IMR-90 (cell line): ENCODE measurements around the gene RELN. TPM values are rescaled to one million over a fixed set of nuclear protein-coding genes. Genes with fewer than 3 reads are reported as not detected.

Experiments
- ATAC-seq: fragments of 200-7000 bp; cut with Tn5 transposase; 2 replicates; pipeline ENCODE4 v1.9.1; 2020; ENCODE audit warnings: low read depth, mild to moderate bottlenecking, moderate library complexity
- BruUV-seq: library from RNA; stranded (reverse); fragments of 400-500 nt; replicated peaks from 2 replicates; lab custom pipeline; 2021; lab: Mats Ljungman, UMichigan
- CTCF ChIA-PET: fragments of 300-600 bp; formaldehyde crosslinking; extraction: SDS; loops from one replicate; lab custom pipeline; 2021; ENCODE audit warnings: antibody characterized with exemption; lab: Yijun Ruan, JAX
- POLR2A ChIA-PET: fragments of 300-600 bp; sonication (Branson Sonifier 250); formaldehyde crosslinking; loops from one replicate; lab custom pipeline; 2022; ENCODE audit warnings: antibody characterized with exemption; ENCODE audit not compliant: unreplicated experiment; lab: Charles Lee
- DNase-seq: peaks from one replicate; pipeline ENCODE4 v3.0.0; 2013
- H2AFZ ChIP-seq: replicated peaks from 2 replicates; pipeline ENCODE3; 2013; ENCODE audit warnings: low read length, mild to moderate bottlenecking; ENCODE audit not compliant: poor library complexity
- H2AK5ac ChIP-seq: 2 replicates; pipeline ENCODE4 v1.6.1; 2013; ENCODE audit warnings: low read depth, low read length, inconsistent platforms
- H2AK9ac ChIP-seq: replicated peaks from 2 replicates; pipeline ENCODE3; 2013; ENCODE audit warnings: mild to moderate bottlenecking, low read depth, low read length, moderate library complexity; ENCODE audit not compliant: poor library complexity
- H2BK120ac ChIP-seq: 2 replicates; pipeline ENCODE4 v1.6.1; 2013; ENCODE audit warnings: low read depth, low read length, inconsistent platforms
- H2BK15ac ChIP-seq: 3 replicates; pipeline ENCODE4 v1.6.1; 2013; ENCODE audit warnings: low read depth, low read length, inconsistent platforms
- H2BK20ac ChIP-seq: 2 replicates; pipeline ENCODE4 v1.6.1; 2013; ENCODE audit warnings: low read depth, mild to moderate bottlenecking, inconsistent platforms, low read length, moderate library complexity
- H2BK5ac ChIP-seq: 2 replicates; pipeline ENCODE4 v1.6.1; 2013; ENCODE audit warnings: mild to moderate bottlenecking, low read depth, low read length, inconsistent platforms; ENCODE audit not compliant: poor library complexity, severe bottlenecking
- H3K14ac ChIP-seq: replicated peaks from 2 replicates; pipeline ENCODE4 v1.6.1; 2013; ENCODE audit warnings: low read depth, low read length, inconsistent platforms
- H3K18ac ChIP-seq: 2 replicates; pipeline ENCODE4 v1.6.1; 2013; ENCODE audit warnings: low read depth, low read length, control low read depth
- H3K23ac ChIP-seq: 2 replicates; pipeline ENCODE4 v1.6.1; 2013; ENCODE audit warnings: low read depth, low read length, inconsistent platforms
- H3K27ac ChIP-seq: 2 replicates; pipeline ENCODE4 v1.5.1; 2013; ENCODE audit warnings: mild to moderate bottlenecking, control low read depth, low read length; ENCODE audit not compliant: insufficient read depth
- H3K27me3 ChIP-seq: 2 replicates; pipeline ENCODE4 v1.6.1; 2013; ENCODE audit warnings: low read length; ENCODE audit not compliant: control insufficient read depth, insufficient read depth
- H3K36me3 ChIP-seq: 2 replicates; pipeline ENCODE4 v1.6.1; 2013; ENCODE audit warnings: low read length, mixed read lengths; ENCODE audit not compliant: control insufficient read depth, insufficient read depth
- H3K4ac ChIP-seq: 2 replicates; pipeline ENCODE4 v1.6.1; 2013; ENCODE audit warnings: low read depth, low read length, inconsistent platforms
- H3K4me1 ChIP-seq: 2 replicates; pipeline ENCODE4 v1.6.1; 2013; ENCODE audit warnings: low read length, mixed read lengths; ENCODE audit not compliant: control insufficient read depth, insufficient read depth
- H3K4me2 ChIP-seq: 2 replicates; pipeline ENCODE4 v1.6.1; 2013; ENCODE audit warnings: low read depth, mild to moderate bottlenecking, control low read depth, low read length, moderate library complexity
- H3K4me3 ChIP-seq: 2 replicates; pipeline ENCODE4 v1.5.1; 2013; ENCODE audit warnings: low read depth, mild to moderate bottlenecking, control low read depth, low read length, moderate library complexity; ENCODE audit not compliant: insufficient read depth
- H3K56ac ChIP-seq: 2 replicates; pipeline ENCODE4 v1.6.1; 2013; ENCODE audit warnings: low read length, inconsistent platforms; ENCODE audit not compliant: insufficient read depth; ENCODE audit errors: extremely low read depth
- H3K79me1 ChIP-seq, 2 experiments: 2 replicates each; pipeline ENCODE4 v1.6.1; 2013; ENCODE audit warnings: low read length in 2 of 2, inconsistent platforms in 1 of 2, low read depth in 1 of 2
- H3K9ac ChIP-seq: 2 replicates; pipeline ENCODE4 v1.6.1; 2013; ENCODE audit warnings: low read depth, low read length, control low read depth
- H3K9me1 ChIP-seq: 2 replicates; pipeline ENCODE4 v1.6.1; 2013; ENCODE audit warnings: low read length, inconsistent platforms; ENCODE audit not compliant: insufficient read depth
- H3K9me3 ChIP-seq: 2 replicates; pipeline ENCODE4 v1.6.1; 2013; ENCODE audit warnings: low read length; ENCODE audit not compliant: control insufficient read depth, insufficient read depth
- H4K20me1 ChIP-seq: 2 replicates; pipeline ENCODE4 v1.6.1; 2013; ENCODE audit warnings: low read length, inconsistent platforms; ENCODE audit not compliant: insufficient read depth
- H4K5ac ChIP-seq: 2 replicates; pipeline ENCODE4 v1.6.1; 2013; ENCODE audit warnings: mild to moderate bottlenecking, low read depth, low read length, control low read depth
- H4K8ac ChIP-seq, 2 experiments: 2 replicates each; pipeline ENCODE4 v1.6.1; 2013; ENCODE audit warnings: low read depth in 2 of 2, low read length in 2 of 2, control low read depth in 1 of 2, inconsistent platforms in 1 of 2
- H4K91ac ChIP-seq: 2 replicates; pipeline ENCODE4 v1.6.1; 2013; ENCODE audit warnings: low read depth, low read length, inconsistent platforms; ENCODE audit not compliant: insufficient read depth
- BHLHE40 ChIP-seq: fragments of 150-350 bp; IDR thresholded peaks from 2 replicates; pipeline ENCODE4 v1.6.1; 2016; ENCODE audit warnings: mild to moderate bottlenecking, low read depth, low read length
- CEBPB ChIP-seq: IDR thresholded peaks from 2 replicates; pipeline ENCODE4 v1.6.1; 2012; ENCODE audit warnings: low read depth, low read length, improper control_type of control experiment
- CHD1 ChIP-seq: IDR thresholded peaks from 2 replicates; pipeline ENCODE4 v1.6.1; 2012; ENCODE audit warnings: low read depth, low read length, improper control_type of control experiment
- CTCF ChIP-seq: conservative IDR thresholded peaks from 2 replicates; pipeline ENCODE4 v1.5.1; 2012; ENCODE audit warnings: mild to moderate bottlenecking, low read depth, low read length, improper control_type of control experiment
- ELK1 ChIP-seq: fragments of 150-350 bp; IDR thresholded peaks from 2 replicates; pipeline ENCODE4 v1.6.1; 2016; ENCODE audit warnings: low read depth, mild to moderate bottlenecking, low read length, moderate library complexity, borderline replicate concordance
- FOS ChIP-seq: fragments of 150-350 bp; IDR thresholded peaks from 2 replicates; pipeline ENCODE4 v1.6.1; 2016; ENCODE audit warnings: low read depth, low read length
- MAFK ChIP-seq: IDR thresholded peaks from 2 replicates; pipeline ENCODE4 v1.6.1; 2012; ENCODE audit warnings: low read depth, low read length, improper control_type of control experiment
- MAZ ChIP-seq: IDR thresholded peaks from 2 replicates; pipeline ENCODE4 v1.6.1; 2012; ENCODE audit warnings: low read depth, mild to moderate bottlenecking, low read length, improper control_type of control experiment, moderate library complexity, borderline replicate concordance
- MXI1 ChIP-seq: IDR thresholded peaks from 2 replicates; pipeline ENCODE4 v1.6.1; 2012; ENCODE audit warnings: low read depth, mild to moderate bottlenecking, low read length, moderate library complexity, borderline replicate concordance
- NFE2L2 ChIP-seq: fragments of 150-350 bp; IDR thresholded peaks from 2 replicates; pipeline ENCODE4 v1.6.1; 2016; ENCODE audit warnings: low read depth, mild to moderate bottlenecking, low read length
- POLR2A ChIP-seq: IDR thresholded peaks from 2 replicates; pipeline ENCODE4 v1.6.1; 2012; ENCODE audit warnings: mild to moderate bottlenecking, low read depth, low read length
- RAD21 ChIP-seq: IDR thresholded peaks from 2 replicates; pipeline ENCODE4 v1.6.1; 2012; ENCODE audit warnings: low read length, improper control_type of control experiment
- RCOR1 ChIP-seq: IDR thresholded peaks from 2 replicates; pipeline ENCODE4 v1.6.1; 2012; ENCODE audit warnings: mild to moderate bottlenecking, low read length, improper control_type of control experiment; ENCODE audit not compliant: insufficient replicate concordance
- RFX5 ChIP-seq: IDR thresholded peaks from 2 replicates; pipeline ENCODE4 v1.8.0; 2012; ENCODE audit warnings: low read depth, mild to moderate bottlenecking, low read length, moderate library complexity
- SMC3 ChIP-seq: fragments of 150-350 bp; IDR thresholded peaks from 2 replicates; pipeline ENCODE4 v1.6.1; 2016; ENCODE audit warnings: low read depth, mild to moderate bottlenecking, antibody characterized with exemption, low read length, moderate library complexity
- WGBS, 2 experiments: methylation state at CpG; one replicate each; pipeline versions ENCODE4 v1.1.5 to v1.1.7; 2013; ENCODE audit warnings: missing lambda C conversion rate in 2 of 2; ENCODE audit not compliant: insufficient read length in 1 of 2; ENCODE audit errors: extremely low coverage in 2 of 2; 5-methylcytosine and 5-hydroxymethylcytosine counted together
- dilution Hi-C: fragments of 300-500 bp; cut with HindIII; formaldehyde crosslinking; loops from one replicate; pipeline ENCODE4 v1.14.3; 2018; ENCODE audit warnings: low sequenced_read_pairs; ENCODE audit not compliant: unreplicated experiment
- in situ Hi-C: fragments of 300-500 bp; cut with MboI; formaldehyde crosslinking; loops from 3 replicates; pipeline ENCODE4 v1.14.3; 2019; ENCODE audit warnings: low sequenced_read_pairs, inconsistent platforms, mixed read lengths
- intact Hi-C: fragments of 100-400 bp; cut with micrococcal nuclease; formaldehyde crosslinking; loops from 2 replicates; pipeline ENCODE4 v1.10.0; 2022
- polyA plus RNA-seq, 3 experiments: library from polyadenylated mRNA; depleted of rRNA; stranded (reverse); fragments of >200 nt; gene quantifications; 2 replicates each; pipeline ENCODE4 v1.2.3, GENCODE V29; 2012; ENCODE audit warnings: low replicate concordance in 1 of 3
- total RNA-seq: library from RNA; depleted of rRNA; stranded (reverse); fragments of >200 nt; gene quantifications from 2 replicates; pipeline ENCODE4 v1.2.3, GENCODE V29; 2012
- TF ChIP-seq, protein P1 (sequence below): fragments of 150-350 bp; IDR thresholded peaks from 2 replicates; pipeline ENCODE4 v1.6.1; 2017; ENCODE audit warnings: mild to moderate bottlenecking, antibody characterized with exemption, low read length, low read depth

RELN gene
- total and polyA plus RNA-seq, 2 of the 4 experiments (the other 2 are of a cell fraction) = 14.7 to 23.7 TPM

DNA sequence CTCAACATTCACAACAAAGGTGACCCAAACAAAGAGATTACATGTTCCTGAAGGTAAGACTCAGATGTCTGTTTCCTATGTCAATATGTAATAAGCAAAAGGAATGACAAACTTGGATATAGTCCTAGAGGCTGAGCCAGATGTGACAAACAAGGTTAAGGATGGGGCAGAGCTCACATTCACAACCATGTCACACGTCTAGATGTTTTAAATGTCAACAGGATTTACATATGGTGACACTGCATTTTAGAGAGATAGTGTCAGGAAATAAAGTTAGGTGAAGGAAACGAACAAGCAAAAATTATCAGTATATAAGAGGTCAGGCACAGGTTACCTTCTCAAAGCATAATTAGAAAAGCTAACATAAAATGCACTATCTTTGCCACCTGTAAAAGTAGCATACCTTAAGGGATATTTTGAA, 8.4 kb downstream of the RELN start:
- Histone ChIP-seq H3K4me2 (no peak overlapping the region), H3K14ac (no peak overlapping the region), H3K27me3 (no peaks in the 10 kb centered on the region), H2BK20ac (no peak overlapping the region), H4K20me1 (no peaks in the 10 kb centered on the region), H2BK120ac (no peak overlapping the region), H2AK9ac (no peak overlapping the region), H4K91ac (no peak overlapping the region), H2AFZ (no peak overlapping the region), H3K9ac (no peak overlapping the region), H3K18ac (no peak overlapping the region), H2AK5ac (no peak overlapping the region), H3K4me1 (no peaks in the 10 kb centered on the region), H3K79me1 (peaks cover 3% of the 10 kb centered on the region in 2 experiments; a peak in 2 of 4 replicates), H4K8ac (no peak overlapping the region), H4K5ac (no peak overlapping the region), H3K36me3 (no peaks in the 10 kb centered on the region), H3K27ac (no peak overlapping the region), H2BK5ac (no peak overlapping the region), H3K4me3 (no peak overlapping the region), H3K56ac (no peak overlapping the region), H2BK15ac (no peak overlapping the region), H3K23ac (no peak overlapping the region), H3K9me1 (no peaks in the 10 kb centered on the region), H3K4ac (no peak overlapping the region), H3K9me3 (no peaks in the 10 kb centered on the region)
- ChIA-PET CTCF (no interaction called here), POLR2A (no interaction called here)
- no peak for TF ChIP-seq NFE2L2
- TF ChIP-seq CHD1 = no peak
- TF ChIP-seq MAFK = no peak
- TF ChIP-seq ELK1 = no peak
- TF ChIP-seq MAZ = no peak
- TF ChIP-seq BHLHE40 = no peak
- no peak for TF ChIP-seq RCOR1
- TF ChIP-seq CEBPB = no peak
- no peak for TF ChIP-seq MXI1
- no peak for TF ChIP-seq SMC3
- TF ChIP-seq RFX5 = no peak
- TF ChIP-seq POLR2A = no peak
- TF ChIP-seq CTCF = no peak
- TF ChIP-seq, protein P1, sequence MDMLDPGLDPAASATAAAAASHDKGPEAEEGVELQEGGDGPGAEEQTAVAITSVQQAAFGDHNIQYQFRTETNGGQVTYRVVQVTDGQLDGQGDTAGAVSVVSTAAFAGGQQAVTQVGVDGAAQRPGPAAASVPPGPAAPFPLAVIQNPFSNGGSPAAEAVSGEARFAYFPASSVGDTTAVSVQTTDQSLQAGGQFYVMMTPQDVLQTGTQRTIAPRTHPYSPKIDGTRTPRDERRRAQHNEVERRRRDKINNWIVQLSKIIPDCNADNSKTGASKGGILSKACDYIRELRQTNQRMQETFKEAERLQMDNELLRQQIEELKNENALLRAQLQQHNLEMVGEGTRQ = no peak
- no peak for TF ChIP-seq FOS
- no peak for TF ChIP-seq RAD21
- intact Hi-C loops = no loop called here
- dilution Hi-C loops = no loop called here
- in situ Hi-C loops = no loop called here
- WGBS, 2 experiments = no CpG with 5 or more reads among the region's 2 CpGs
- DNase-seq = no peak
- ATAC-seq = no peak
- no TSS peak for BruUV-seq
